ENCODE measurements around the gene MMP23B.

The MMP23B gene

GRCh38 chr1:1602968-1603506, 28.9 kb upstream of the MMP23B start:
- DNase-seq (ENCODE audit: low read depth in 2 of 2), result no peak

- no peak for DNase-seq (ENCODE audit: low read depth in 2 of 2)
Measured at GRCh38 chr1:1603671-1604373, 28.2 kb upstream of the MMP23B start.

DNA sequence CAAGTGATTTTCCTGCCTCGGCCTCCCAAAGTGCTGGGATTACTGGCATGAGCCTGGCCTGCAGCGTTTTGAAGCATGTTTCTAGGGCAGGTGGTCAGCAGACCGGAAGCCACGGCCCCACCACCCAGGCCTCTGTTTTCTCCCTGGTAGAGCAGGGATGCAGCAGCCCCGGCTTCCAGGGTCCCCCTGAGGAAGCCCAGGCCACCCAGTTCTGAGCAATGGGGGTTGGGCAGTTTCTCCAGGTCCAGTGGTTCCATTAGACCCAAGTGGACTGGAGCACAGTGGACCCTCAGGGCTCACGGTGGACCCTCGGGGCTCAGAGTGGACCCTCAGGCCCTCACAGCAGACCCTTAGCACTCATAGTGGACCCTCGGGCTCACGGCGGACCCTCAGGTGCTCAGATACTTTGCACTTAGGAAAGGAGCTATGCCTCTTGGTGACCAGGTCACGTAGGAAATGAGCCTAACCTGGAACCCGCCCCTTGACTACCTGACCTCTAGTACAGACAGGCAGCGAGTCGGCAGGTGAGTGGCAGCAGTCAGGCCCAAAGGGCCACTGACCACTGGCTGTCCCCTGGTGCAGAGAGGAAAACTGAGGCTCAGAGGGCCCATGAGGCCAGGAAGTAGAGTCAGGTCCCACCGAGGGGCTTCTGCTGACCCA, 27.5 kb upstream of the MMP23B start:
- DNase-seq (ENCODE audit: low read depth in 2 of 2), result no peak

GRCh38 chr1:1605034-1605591, 26.9 kb upstream of the MMP23B start:
- no peak for DNase-seq (ENCODE audit: low read depth in 2 of 2)

DNA sequence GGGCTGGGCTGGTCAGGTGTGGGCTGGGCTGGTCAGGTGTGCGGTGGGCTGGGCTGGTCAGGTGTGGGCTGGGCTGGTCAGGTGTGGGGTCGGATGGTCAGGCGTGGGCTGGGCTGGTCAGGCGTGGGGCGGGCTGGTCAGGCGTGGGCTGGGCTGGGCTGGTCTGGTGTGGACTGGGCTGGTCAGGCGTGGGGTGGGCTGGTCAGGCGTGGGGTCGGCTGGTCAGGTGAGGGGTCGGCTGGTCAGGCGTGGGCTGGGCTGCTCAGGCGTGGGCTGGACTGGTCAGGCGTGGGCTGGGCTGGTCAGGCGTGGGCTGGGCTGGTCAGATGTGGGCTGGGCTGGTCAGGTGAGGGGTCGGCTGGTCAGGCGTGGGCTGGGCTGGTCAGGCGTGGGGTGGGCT, 26.2 kb upstream of the MMP23B start:
- DNase-seq (ENCODE audit: low read depth in 2 of 2), result no peak

GRCh38 chr1:1606232-1606631, 25.7 kb upstream of the MMP23B start:
- DNase-seq (ENCODE audit: low read depth in 2 of 2), result no peak

DNA sequence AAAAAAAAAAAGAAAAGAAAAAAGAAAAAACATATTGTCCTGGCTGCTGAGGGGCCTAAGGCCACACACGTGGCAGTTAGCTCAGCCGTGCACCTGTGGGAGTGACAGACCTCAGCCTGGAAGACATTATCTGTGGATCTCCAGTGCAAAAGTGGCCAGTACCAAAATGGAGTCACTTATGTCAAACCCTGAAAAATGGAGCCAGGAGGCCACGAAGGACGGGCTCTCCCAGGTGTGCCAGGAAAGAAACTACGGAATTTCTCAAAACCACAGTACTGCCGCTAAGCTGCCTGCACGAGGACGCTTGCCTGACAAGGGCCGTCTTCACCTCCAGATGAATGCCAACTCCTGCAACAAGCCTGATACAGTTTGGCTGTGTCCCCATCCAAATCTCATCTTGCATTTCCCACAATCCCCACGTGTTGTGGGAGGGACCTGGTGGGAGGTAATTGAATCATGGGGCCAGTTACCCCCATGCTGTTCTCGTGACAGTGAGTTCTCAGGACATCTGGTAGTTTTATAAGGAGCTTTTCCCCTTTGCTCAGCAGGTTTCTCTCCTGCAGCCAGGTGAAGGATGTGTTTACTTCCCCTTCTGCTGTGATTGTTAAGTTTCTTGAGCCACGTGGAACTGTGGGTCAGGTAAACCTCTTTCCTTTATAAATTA, 22.0 kb upstream of the MMP23B start:
- no peak for DNase-seq (ENCODE audit: low read depth in 2 of 2)

- no peak for DNase-seq (ENCODE audit: low read depth in 2 of 2)
Measured at GRCh38 chr1:1610796-1611195, 21.2 kb upstream of the MMP23B start.

GRCh38 chr1:1612104-1612400, 19.9 kb upstream of the MMP23B start:
- no peak for DNase-seq (ENCODE audit: low read depth in 2 of 2)

- no peak for DNase-seq (ENCODE audit: low read depth in 2 of 2)
Measured at GRCh38 chr1:1613509-1614082, 18.4 kb upstream of the MMP23B start.

DNA sequence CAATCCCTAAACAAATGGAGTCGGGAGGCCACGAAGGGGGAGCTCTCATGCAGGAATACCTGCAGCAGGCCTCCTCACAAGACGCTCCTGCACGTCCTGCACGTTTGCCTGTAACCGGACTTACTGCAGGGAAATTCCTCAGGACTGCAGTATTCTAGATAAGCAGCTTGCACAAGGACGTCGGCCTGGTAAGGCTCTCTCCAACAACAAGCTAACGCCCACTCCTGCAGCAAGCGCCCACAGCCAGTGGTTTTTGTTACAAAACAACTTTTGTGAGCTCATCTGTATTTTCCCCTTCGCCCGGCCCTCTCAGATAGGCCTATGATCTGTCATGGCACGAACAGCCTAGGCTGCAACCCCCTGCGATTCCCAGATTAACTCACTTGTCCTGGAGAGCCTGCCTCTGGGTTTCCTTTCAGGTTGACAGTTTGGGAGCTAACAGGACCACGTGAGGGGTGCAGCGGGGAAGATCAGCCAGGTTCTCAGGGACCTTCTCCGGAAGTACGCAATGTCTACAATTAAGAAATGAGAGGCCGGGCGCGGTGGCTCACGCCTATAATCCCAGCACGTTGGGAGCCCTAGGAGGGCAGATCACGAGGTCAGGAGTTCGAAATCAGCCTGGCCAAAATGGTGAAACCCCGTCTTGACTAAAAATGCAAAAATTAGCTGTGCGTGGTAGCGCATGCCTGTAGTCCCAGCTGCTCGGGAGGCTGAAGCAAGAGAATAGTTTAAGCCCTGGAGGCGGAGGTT, 17.6 kb upstream of the MMP23B start:
- peak in 1 of 2 donors; percentile 39 for DNase-seq (ENCODE audit: low read depth in 2 of 2)

DNA sequence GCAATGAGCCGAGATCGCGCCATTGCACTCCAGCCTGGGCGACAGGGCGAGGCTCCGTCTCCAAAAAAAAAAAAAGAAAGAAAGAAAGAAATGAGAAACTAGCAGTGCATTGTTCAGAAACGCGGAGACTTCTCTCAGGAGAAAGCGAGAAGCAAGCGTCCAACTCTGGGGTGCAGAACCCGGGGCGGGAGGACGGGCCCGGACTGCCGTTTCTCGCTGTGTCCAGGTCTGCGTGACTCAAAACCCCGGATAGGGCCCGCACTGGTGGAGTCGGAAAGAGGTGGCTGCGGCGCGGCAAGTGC, 17.1 kb upstream of the MMP23B start:
- no peak for DNase-seq (ENCODE audit: low read depth in 2 of 2)

DNA sequence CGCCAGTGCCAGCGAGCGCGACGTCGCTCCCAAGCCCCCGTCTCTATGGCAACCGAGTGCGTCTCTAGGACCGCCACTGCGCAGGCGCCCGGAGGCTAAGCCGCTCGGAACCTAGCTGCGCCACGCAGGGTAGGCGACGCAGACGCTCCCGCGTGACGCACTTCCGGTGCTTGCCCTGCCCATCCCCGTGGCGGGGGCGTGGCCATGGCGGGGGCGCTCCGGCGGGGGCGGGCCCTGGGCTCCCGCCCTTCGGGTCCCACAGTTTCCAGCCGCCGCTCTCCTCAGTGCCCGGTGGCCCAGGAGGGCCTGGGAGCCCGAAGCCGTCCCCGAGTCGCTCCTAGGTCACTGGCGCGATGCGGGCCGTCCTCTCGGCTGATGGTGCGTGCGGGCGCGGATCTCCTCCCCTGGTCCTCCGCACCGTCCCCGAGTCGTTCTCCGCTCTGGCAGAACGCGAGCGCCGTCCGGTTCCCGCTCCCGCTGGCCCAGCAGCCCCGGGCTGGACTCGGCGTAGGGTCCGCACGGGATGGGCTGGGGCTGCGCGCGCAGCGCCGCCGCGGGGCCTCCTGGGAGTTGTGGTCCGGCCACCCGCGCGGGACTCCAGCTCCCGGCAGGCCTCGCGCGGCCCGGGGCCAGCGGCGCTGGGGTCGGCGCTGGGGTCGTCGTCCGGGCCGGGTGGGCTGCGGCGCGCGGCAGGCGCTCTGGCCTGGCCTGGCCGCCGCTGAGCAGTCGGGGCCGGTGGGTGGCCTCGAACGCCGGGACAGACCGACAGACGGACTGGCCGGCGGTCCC, 16.5 kb upstream of the MMP23B start, which contains the start of gene MIB2:
MIB2 (plus strand) TSS at position 245 of the 789 bp plus-strand sequence. CDS start 7,953 bp downstream, outside the sequence.
- DNase-seq (ENCODE audit: low read depth in 2 of 2), result peak; percentile 95 to 97

DNA sequence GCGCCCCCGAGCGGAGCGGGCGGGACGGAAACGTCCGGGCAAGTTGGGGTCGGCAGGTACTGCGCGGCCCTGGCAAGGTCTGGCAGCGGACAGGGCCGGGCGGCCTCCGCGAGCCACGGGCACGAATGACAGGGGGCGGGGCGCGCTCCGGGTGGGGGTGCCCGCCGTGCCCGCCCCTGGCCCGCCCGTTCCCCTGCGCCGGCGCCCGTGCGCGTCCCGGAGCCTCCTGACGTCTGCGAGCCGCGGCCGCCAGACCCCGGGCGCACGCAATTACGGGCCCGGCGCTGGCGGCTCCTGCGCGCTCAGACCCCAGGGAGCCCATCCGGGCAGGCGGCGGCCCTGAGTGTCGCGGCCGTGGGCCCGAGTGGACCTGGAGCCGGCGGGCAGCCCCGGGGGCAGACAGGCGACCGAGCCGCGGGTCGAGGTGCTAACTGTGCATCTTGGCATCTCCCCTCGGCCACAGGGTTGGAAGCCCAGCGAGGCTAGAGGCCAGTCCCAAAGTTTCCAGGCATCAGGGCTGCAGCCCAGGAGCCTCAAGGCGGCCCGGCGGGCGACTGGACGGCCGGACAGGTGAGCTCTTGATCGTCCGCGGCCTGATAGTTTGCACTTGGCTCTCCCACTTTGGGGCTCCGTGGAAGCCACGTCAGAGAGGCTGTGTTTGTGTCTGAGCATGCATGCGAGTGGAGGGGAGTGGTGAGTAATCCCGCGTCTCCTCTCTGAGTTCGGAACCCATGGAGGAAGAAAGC, 15.8 kb upstream of the MMP23B start:
- peak in 1 of 2 donors; percentile 47 for DNase-seq (ENCODE audit: low read depth in 2 of 2)

DNA sequence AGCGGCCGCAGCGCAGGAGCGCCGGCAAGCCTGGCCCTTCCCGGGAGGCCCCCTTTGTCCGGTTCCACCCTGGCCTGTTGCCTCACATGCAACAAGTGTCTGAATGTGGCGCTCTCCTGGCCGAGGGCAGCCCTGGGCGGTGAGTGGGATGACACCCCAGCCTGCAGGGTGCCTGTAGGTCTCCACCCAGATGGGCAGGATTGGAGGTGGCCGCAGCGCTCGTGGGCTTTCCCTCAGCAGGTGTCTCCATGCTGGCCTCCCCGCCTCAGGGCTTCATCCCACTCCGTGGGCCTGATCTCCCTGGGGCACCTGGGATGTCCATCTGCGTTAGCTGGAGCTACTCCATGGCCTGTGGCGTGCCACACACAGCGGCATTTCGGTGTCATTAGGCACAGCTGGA, 15.1 kb upstream of the MMP23B start:
- no peak for DNase-seq (ENCODE audit: low read depth in 2 of 2)

GRCh38 chr1:1617516-1617915, 14.5 kb upstream of the MMP23B start:
- no peak for DNase-seq (ENCODE audit: low read depth in 2 of 2)

DNA sequence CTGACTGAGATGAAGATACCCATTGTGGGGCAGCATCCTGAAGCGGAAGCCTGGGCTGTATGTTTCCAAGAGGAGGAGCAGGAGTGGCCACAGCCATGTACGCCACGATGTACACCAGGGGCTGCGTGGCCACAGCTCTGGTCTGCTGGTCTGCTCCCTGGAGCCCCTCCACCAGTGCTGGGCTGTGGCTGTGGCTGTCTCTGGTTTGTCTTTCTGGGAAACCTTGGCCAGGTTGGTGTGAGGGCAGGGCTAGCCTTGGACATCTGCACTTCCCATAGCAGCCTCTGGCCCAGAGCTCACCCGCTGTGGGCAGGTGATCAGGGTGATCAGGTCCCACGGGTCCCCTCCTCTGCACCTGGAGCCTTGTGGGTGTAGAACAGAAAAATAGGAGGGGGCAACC, 14.0 kb upstream of the MMP23B start:
- no peak for DNase-seq (ENCODE audit: low read depth in 2 of 2)

GRCh38 chr1:1618396-1619068, 13.4 kb upstream of the MMP23B start:
- DNase-seq (ENCODE audit: low read depth in 2 of 2), result no peak

DNA sequence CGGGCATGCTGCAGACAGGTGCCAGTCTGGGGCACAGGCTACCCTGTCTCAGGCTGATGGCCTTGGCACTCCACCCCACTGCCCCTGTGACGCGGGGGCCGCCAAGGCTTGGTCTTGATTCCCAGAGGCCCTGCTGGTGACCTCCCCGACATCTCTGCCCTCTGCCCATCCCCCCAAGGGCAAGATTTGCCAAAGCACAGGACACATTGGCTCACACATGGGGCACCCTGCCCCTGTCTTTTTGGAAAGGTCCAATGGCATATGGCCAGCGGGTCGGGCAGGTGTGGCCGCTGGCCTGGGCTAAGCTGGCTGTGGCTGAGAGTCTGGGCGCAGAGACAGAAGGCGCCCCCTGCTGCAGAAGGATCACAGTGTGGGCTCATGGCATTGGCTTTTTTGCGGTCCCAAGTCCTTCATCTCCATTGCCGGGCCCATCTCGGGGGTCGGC, 12.0 kb upstream of the MMP23B start:
- DNase-seq (ENCODE audit: low read depth in 2 of 2), result no peak
